ENCODE measurements around the gene TLCD1.

Gene TLCD1

DNA sequence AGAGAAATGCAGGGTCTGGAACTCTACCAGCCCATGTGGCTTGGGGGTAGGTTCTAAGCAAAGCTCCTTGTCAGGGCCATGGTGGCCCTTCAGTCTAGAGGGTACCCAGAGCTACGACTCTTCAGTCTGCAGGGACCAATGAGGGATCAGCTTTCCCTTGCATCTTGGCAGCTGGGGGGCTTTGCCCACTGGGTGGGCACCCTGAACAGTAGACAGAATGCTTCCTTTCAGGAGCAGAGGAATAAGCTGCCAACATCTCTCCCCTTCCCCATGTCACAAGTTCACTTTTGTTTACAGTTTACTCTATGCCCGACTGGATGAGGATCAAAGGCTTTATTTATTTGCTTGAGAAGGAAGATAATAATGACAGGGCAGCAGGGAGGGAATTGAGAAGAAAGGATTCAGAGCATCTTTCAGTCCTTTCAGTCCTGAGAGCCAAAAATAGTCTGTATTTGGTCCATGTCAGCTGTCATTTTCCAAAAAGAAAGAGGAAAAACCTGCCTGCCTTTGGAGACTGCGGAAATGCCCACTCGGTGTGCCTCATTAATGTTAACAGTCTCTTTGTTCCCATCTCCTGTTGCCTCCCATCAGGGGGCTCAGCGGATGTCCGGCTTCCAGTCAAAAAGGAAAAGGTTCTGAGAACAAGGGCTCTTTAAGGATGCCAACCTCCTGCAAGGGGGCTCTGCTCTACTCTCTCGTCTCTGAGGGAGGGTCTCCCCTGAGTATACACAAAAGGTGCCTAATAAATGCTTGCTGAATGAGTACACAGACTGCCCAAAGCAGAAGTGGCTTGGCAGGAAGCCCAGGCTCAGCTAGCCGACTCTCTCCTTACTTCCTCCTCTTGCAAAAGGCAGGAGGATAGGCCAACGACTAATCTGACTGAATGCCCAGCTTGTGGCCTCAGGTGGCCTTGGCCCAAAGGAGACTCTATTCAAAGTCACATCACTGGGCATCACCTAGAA lies 34.8 kb upstream of the TLCD1 start:
- Histone ChIP-seq H3K27ac (no peak overlapping the region), H3K4me3 (no peak overlapping the region)
- DNase-seq (ENCODE audit: low spot score), result no peak
- TF ChIP-seq, protein P1, sequence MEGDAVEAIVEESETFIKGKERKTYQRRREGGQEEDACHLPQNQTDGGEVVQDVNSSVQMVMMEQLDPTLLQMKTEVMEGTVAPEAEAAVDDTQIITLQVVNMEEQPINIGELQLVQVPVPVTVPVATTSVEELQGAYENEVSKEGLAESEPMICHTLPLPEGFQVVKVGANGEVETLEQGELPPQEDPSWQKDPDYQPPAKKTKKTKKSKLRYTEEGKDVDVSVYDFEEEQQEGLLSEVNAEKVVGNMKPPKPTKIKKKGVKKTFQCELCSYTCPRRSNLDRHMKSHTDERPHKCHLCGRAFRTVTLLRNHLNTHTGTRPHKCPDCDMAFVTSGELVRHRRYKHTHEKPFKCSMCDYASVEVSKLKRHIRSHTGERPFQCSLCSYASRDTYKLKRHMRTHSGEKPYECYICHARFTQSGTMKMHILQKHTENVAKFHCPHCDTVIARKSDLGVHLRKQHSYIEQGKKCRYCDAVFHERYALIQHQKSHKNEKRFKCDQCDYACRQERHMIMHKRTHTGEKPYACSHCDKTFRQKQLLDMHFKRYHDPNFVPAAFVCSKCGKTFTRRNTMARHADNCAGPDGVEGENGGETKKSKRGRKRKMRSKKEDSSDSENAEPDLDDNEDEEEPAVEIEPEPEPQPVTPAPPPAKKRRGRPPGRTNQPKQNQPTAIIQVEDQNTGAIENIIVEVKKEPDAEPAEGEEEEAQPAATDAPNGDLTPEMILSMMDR (IDR thresholded peaks at IDR 0.05), result no peak

DNA sequence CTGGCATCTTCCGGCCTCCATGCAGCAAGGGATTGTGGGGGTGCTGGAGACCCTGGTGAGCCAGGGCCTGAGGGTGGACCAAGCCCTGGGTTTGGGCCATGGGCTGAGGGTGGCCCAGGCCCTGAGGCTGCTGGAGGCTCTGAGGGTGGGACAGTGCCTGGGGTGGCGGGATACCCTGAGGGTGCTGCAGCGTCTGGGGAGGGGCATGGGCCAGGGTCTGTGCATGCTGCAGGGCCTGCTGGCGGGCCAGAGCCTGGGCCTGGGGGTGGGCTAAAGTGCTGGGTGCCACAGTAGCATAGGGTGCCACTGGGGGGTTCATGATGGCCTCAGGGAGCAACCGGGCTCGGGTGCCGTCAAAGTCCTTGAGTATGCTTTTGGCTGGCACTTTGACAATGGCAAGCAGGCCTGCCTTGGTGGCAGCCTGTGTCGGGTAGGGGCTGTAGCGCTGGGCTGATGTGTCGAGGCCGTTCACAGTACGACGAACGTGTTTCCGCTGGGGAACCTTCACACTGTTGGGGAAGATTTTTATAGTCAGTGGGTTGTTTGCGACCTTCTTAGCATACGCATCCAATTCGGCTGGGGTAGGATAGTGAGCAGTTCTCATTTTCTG lies 33.3 kb upstream of the TLCD1 start:
- TF ChIP-seq, protein P1 (IDR thresholded peaks at IDR 0.05), result no peak
- H3K27ac ChIP-seq, result no peak overlapping the region
- H3K4me3 ChIP-seq, result no peak overlapping the region
- DNase-seq (ENCODE audit: low spot score), result no peak

DNA sequence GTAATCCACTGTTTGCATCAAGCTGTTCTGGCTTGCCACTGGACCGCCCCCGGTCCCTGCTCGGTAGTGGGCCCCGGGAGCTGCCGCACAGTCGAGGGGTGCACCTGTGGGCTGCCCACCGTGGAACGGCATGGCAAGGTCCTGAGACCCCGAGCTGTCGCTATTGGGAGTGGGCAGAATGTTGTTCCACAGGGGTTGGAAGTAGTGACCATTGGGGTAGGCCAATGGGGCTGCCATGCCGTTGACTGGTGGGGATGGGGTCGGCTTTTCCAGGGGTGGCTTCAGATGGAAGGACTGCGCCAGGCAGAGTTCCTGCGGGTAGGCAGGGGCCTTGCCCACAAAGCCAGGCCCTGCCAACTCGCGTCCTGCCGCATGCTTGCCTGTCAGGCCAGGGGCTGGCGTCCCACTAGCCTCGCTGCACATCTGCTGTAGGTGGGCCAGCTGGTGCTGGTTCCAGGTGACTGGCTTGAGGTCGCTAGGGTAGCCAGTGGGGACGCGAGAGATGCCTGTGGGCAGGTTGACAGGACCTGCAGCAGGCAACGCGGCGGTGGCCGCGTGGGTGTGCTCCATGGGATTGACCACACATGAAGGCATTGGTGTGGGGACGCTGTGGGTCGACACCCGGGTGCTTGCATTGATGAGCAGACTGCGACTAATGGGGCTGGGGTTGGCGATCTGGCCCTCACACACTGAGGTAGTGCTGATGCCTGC lies 32.5 kb upstream of the TLCD1 start:
- H3K27ac ChIP-seq, result no peak overlapping the region
- no peak for DNase-seq (ENCODE audit: low spot score)
- H3K4me3 ChIP-seq, result no peak overlapping the region
- TF ChIP-seq, protein P1 (IDR thresholded peaks at IDR 0.05), result no peak

DNA sequence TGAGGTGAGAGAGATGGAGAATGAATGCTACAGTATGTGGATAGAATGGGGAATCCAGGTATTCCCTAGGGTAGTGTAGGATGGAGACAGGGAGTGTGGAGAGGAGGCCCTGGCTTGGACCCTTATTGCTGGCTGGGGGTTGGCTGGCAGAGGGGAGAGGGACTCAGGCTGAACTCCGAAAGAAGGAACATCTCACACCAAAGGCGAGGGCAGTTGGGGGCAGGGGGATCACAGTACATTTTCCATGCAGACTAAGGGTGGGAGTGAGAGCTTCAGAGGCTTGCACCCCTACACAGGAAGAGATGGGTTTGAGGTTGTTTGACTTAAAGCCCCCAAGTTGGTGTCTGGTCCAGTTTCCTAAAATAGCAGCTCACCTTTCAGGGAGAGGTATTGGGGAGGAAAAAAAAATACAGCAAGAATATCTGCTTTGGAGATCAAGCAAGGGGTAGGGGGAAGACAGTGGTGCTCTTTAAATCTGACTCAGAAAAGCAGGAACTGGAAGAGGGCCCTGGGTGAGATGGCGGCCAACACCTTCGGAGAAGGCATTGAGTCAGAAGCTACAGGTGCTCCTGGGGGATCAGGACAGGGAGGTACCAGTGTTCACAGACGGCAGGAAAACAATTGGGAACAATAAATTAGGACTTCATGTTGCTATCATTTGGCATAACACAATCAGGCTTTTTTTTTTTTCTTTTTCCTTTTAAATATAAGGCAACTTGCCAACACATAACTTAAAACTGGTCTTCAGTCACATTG lies 30.2 kb upstream of the TLCD1 start:
- Histone ChIP-seq H3K27ac (no peak overlapping the region), H3K4me3 (no peak overlapping the region)
- TF ChIP-seq, protein P1 (IDR thresholded peaks at IDR 0.05), result no peak
- no peak for DNase-seq (ENCODE audit: low spot score)

DNA sequence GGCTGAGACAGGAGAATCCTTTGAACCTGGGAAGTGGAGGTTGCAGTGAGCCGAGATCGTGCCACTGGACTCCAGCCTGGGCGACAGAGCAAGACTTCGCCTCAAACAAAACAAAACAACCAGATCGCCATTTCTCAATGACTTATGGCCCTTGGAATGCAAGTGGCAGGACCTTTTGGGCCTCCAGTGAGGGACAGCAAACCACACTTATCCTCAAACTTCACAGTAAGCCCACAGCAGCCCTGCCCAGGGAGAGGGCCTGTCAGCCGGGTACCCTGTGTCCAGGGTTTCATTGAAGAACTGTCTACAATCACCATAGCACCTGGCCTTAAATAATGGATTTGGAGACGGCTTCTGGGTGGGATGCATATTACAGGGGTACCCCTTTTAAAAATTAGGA lies 29.5 kb upstream of the TLCD1 start:
- H3K4me3 ChIP-seq, result no peak overlapping the region
- no peak overlapping the region for H3K27ac ChIP-seq
- DNase-seq (ENCODE audit: low spot score), result no peak
- TF ChIP-seq, protein P1 (IDR thresholded peaks at IDR 0.05), result no peak

DNA sequence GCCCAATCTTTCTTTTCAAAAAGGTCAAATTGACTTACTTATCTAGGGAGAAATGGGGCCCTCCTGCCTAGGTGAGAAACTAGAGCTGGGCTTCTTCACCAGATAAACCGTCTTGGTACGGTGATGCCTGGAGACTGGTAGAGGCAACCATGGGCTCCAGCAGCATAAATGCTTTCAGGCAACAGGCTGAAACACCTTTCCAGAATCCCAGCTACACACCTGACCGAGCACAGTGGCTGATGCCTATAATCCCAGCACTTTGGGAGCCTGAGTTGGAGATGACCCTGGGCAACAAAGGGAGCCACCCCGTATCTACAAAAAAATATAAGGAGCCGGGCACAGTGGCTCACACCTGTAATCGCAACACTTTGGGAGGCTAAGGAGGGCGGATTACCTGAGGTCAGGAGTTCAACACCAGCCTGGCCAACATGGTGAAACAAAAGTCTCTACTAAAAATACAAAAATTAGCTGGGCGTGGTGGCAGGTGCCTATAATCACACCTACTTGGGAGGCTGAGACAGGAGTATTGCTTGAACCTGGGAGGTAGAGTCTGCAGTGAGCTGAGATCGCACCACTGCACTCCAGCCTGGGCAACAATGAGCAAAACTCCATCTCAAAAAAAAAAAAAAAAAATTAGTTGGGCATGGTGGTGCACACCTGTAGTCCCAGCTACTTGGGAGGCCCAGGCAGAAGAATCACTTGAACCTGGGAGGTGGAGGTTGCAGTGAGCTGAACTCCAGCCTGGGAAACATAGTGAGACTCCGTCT lies 25.8 kb upstream of the TLCD1 start:
- TF ChIP-seq, protein P1 (IDR thresholded peaks at IDR 0.05), result no peak
- DNase-seq (ENCODE audit: low spot score), result no peak
- H3K27ac ChIP-seq, result no peak overlapping the region

More for the DNA sequence above, 25.8 kb upstream of the TLCD1 start:
- no peak overlapping the region for H3K4me3 ChIP-seq
